Upper lobe of right lung (tissue), 1 donor: Measurements from ENCODE around the gene CFB. TPM values are rescaled to one million over a fixed set of nuclear protein-coding genes. Genes with fewer than 3 reads are reported as not detected.
A peak's percentile ranks its signal among the peaks of the same experiment; 100 is the strongest.

ENCODE experiments used
- ATAC-seq: fragments of 200-7000 bp; cut with Tn5 transposase; one replicate; pipeline ENCODE4 v1.9.1; 2020; ENCODE audit warnings: mild to moderate bottlenecking, moderate library complexity
- DNase-seq: peaks from one replicate; pipeline ENCODE4 v3.0.0-alpha.2; 2020
- H3K27ac ChIP-seq: fragments of 200-600 bp; one replicate; pipeline ENCODE4 v1.8.0; 2022
- H3K27me3 ChIP-seq: fragments of 200-600 bp; one replicate; pipeline ENCODE4 v1.8.0; 2022; ENCODE audit warnings: mild to moderate bottlenecking
- H3K36me3 ChIP-seq: fragments of 200-600 bp; one replicate; pipeline ENCODE4 v1.8.0; 2022
- H3K4me1 ChIP-seq: fragments of 200-600 bp; one replicate; pipeline ENCODE4 v1.8.0; 2022
- H3K4me3 ChIP-seq: fragments of 200-600 bp; one replicate; pipeline ENCODE4 v1.8.0; 2022; ENCODE audit warnings: mild to moderate bottlenecking
- H3K9me3 ChIP-seq: fragments of 200-600 bp; one replicate; pipeline ENCODE4 v1.8.0; 2022
- intact Hi-C: fragments of 100-400 bp; cut with DNase I; formaldehyde crosslinking; loops from one replicate; pipeline ENCODE4 v1.11.0; 2022
- total RNA-seq: library from RNA; stranded (reverse); fragmentation: NEBNext Ultra II Directional; extraction: Animal tissue kit (Norgen Biotek cat#: 25700); gene quantifications from one replicate; pipeline ENCODE4 v1.2.1, GENCODE V29; 2021
- TF ChIP-seq, protein P1 (sequence below): fragments of 200-600 bp; IDR thresholded peaks from one replicate; pipeline ENCODE4 v1.8.0; 2022; ENCODE audit warnings: antibody characterized with exemption
- donor health status: DM: no; HTN: yes; CAD: no; lungs with severe emphysema.

CFB gene
- total RNA-seq, 1 donor from 2014 or later, result 74.9 TPM

DNA sequence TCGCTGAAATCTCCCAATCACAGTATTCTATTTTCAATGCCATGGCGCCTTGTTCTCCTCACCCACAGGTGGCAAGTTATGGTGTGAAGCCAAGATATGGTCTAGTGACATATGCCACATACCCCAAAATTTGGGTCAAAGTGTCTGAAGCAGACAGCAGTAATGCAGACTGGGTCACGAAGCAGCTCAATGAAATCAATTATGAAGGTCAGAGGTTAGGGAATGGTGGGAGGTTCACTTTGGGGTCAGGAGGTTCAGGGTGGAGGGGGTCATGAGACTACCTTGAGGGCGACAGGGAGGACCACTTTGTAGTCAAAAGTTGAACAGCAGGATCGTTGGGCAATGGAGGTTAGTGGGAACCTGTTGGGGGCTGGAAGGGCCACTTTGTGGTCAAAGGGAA lies 2.4 kb downstream of the CFB start:
- Histone ChIP-seq H3K4me1 (peaks cover 14% of the 10 kb centered on the region), H3K4me3 (no peak overlapping the region), H3K27ac (no peak overlapping the region), H3K9me3 (no peaks in the 10 kb centered on the region), H3K27me3 (no peaks in the 10 kb centered on the region), H3K36me3 (peaks cover 29% of the 10 kb centered on the region)
- no peak for ATAC-seq
- intact Hi-C loops, result no loop called here
- no peak for DNase-seq
- TF ChIP-seq, protein P1, sequence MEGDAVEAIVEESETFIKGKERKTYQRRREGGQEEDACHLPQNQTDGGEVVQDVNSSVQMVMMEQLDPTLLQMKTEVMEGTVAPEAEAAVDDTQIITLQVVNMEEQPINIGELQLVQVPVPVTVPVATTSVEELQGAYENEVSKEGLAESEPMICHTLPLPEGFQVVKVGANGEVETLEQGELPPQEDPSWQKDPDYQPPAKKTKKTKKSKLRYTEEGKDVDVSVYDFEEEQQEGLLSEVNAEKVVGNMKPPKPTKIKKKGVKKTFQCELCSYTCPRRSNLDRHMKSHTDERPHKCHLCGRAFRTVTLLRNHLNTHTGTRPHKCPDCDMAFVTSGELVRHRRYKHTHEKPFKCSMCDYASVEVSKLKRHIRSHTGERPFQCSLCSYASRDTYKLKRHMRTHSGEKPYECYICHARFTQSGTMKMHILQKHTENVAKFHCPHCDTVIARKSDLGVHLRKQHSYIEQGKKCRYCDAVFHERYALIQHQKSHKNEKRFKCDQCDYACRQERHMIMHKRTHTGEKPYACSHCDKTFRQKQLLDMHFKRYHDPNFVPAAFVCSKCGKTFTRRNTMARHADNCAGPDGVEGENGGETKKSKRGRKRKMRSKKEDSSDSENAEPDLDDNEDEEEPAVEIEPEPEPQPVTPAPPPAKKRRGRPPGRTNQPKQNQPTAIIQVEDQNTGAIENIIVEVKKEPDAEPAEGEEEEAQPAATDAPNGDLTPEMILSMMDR, result no peak

DNA sequence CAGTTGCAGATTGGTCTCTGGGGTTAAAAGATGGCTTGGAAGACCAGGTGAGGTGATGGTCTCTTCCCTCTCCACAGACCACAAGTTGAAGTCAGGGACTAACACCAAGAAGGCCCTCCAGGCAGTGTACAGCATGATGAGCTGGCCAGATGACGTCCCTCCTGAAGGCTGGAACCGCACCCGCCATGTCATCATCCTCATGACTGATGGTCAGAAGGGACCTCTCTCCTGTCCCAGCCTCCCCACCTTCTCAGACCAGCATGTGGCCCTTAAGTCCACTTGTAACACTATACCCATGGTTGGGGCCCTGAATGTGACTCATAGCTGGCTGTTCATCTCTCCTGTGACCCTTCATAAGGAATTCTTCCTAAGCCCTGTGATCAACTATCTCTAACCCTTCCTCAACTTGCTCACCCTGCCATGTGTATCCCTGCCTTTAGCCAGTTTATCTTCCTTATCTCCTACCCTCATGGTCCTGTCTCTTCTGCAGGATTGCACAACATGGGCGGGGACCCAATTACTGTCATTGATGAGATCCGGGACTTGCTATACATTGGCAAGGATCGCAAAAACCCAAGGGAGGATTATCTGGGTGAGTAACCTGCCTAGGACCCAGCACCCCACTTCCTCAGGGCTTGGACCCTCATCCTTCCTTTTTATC lies 3.0 kb downstream of the CFB start:
- TF ChIP-seq, protein P1, result no peak
- peaks cover 14% of the 10 kb centered on the region for H3K4me1 ChIP-seq
- ATAC-seq, result no peak
- H3K27me3 ChIP-seq, result no peaks in the 10 kb centered on the region
- no peaks in the 10 kb centered on the region for H3K9me3 ChIP-seq
- H3K27ac ChIP-seq, result no peak overlapping the region
- H3K36me3 ChIP-seq, result peaks cover 34% of the 10 kb centered on the region
- DNase-seq, result no peak
- intact Hi-C loops, result no loop called here
- no peak overlapping the region for H3K4me3 ChIP-seq

DNA sequence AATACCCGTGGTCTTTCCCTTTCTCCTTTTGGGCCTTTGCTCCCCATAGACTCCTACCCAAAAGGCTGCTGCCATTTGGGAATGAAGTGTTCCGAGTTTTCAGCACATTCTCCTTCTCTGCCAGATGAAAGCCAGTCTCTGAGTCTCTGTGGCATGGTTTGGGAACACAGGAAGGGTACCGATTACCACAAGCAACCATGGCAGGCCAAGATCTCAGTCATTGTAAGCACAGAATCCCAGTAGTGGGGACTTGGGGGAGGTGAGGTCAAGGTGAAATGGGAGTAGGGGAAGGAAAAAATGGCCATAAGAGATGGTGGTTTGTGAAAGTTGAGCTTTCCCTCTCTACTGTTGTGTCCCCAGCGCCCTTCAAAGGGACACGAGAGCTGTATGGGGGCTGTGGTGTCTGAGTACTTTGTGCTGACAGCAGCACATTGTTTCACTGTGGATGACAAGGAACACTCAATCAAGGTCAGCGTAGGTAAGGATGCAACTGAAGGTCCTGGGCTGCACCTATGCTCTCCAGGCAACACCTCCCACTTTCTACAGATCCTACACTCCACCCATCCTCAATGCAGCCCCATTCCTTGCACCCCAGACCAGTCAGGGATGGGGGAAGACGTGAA lies 4.1 kb downstream of the CFB start:
- Histone ChIP-seq H3K27me3 (no peaks in the 10 kb centered on the region), H3K4me1 (peaks cover 11% of the 10 kb centered on the region), H3K9me3 (no peaks in the 10 kb centered on the region), H3K36me3 (peaks cover 46% of the 10 kb centered on the region), H3K27ac (no peak overlapping the region), H3K4me3 (no peak overlapping the region)
- TF ChIP-seq, protein P1, result no peak
- intact Hi-C loops, result no loop called here
- ATAC-seq, result no peak
- DNase-seq, result no peak

DNA sequence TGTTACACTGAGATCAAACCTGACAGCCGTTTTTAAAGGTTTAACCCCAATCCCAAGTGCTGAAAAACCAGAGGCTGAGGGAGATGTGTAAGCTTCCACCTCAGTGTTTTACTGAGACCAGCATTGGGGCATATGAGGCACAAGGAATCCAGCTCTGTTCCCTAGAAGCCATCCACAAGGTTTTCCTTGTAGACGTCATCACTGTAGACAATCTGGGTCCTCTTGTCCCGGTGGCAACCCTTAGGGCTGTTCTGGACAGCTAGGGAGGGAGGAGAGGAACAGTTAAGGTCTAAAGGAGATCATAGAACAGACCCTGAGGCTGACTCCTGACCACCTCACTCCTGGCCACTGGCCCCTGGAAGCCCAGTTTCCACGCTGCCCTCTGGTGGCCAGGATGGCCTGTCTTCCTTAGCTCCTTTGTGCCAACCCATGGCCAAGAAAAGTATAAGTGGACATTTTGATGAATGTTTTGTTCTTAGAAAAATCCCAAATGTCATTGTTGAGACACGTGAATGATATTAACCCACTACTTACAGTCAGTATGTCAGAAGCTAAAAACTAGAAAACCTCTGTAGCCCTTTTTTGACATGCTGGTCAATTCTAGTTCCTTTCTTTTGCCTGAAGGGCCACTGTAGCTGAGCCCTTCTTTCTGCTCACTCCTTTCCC lies 6.4 kb downstream of the CFB start:
- Histone ChIP-seq H3K4me1 (no peaks in the 10 kb centered on the region), H3K4me3 (no peak overlapping the region), H3K9me3 (no peaks in the 10 kb centered on the region), H3K27me3 (no peaks in the 10 kb centered on the region), H3K36me3 (peaks cover 67% of the 10 kb centered on the region), H3K27ac (no peak overlapping the region)
- DNase-seq (peak; percentile 83), ATAC-seq (peak; percentile 84)
- intact Hi-C loops, result no loop called here
- TF ChIP-seq, protein P1, result peak; percentile 79

DNA sequence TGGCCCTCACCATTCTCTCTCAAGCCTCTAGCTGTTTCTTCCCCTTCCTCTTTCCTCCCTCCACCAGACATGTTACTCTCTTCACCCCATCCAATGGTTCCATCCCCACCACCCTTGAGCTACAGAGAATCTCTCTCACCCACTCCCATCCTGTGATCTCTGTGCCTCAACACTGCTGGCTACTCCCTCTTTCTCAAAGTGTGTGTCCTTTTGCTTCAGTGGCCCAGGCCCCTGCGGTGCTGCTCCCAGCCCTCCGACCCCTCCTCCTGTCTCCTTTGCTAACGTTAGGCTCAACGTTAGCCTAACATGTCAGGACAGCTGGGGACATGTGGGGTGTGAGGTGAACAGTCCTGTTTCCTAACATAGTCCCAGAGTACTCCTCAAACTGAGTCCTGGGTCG lies 7.0 kb downstream of the CFB start:
- H3K27me3 ChIP-seq, result no peaks in the 10 kb centered on the region
- TF ChIP-seq, protein P1, result no peak
- H3K27ac ChIP-seq, result no peak overlapping the region
- no peaks in the 10 kb centered on the region for H3K9me3 ChIP-seq
- no peak overlapping the region for H3K4me3 ChIP-seq
- no peak for DNase-seq
- H3K4me1 ChIP-seq, result peaks cover 6% of the 10 kb centered on the region
- H3K36me3 ChIP-seq, result peaks cover 67% of the 10 kb centered on the region
- intact Hi-C loops, result no loop called here
- no peak for ATAC-seq
